ENCODE data around the gene FEV.

DNA sequence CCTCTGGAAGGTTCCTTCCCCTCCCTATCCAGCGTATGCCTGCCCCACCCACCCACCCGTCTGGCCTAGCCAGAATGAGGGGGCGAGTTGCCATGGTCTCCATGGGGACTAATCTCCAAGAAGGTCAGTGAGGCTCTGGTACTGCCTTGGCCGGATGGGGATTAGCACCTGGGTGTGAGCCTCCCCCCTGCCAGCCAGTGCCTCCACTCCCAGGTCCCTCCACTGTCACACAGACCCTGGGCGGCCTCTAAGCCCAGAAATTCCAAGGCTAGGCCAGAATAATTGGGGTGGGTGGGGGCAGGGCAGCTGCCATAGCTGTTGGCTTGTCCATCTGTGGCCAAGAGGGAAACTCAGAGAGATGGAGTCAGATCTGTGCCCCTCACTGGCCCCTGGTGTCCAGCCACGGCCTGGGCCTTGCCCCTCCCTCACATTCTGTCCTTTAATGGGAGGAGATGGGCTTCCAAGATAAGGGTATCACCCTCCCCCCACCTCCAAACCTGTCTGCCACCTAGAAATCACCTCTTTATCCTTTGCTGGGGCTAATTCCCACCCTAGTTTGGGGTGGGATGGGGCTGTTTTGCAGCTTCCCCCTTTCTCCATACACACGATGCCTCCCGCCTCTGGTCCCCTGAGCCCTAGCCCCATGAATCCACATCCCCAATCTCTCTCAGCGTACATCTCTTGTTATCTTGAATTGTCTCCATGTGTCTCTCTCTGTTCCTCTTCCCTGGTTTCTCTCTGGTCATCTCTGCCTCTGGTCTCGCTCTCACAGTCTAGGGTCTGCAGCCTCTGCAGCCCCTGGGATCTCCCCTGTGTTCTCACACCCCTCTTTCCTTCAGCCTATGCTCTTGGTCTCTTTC is 14.3 kb upstream of the FEV start:
- no peak for TF ChIP-seq POLR2A (IDR thresholded peaks at IDR 0.05; ENCODE audit: low read length)
- TF ChIP-seq GATA1 (IDR thresholded peaks at IDR 0.05; ENCODE audit: low read depth, low read length) = no peak

Measured in erythroblast (primary cell).